ENCODE measurements around the gene TRIM2.

- TF ChIP-seq CTCF (IDR thresholded peaks at IDR 0.05) (no peak), POLR2A (IDR thresholded peaks at IDR 0.05) (no peak), POLR2AphosphoS5 (IDR thresholded peaks at IDR 0.05) (no peak)
Measured at GRCh38 chr4:153160821-153161220, 43.4 kb upstream of the TRIM2 start.

Data from upper lobe of left lung (tissue), 4 donors.